ENCODE results near the gene RUNX2.

DNA sequence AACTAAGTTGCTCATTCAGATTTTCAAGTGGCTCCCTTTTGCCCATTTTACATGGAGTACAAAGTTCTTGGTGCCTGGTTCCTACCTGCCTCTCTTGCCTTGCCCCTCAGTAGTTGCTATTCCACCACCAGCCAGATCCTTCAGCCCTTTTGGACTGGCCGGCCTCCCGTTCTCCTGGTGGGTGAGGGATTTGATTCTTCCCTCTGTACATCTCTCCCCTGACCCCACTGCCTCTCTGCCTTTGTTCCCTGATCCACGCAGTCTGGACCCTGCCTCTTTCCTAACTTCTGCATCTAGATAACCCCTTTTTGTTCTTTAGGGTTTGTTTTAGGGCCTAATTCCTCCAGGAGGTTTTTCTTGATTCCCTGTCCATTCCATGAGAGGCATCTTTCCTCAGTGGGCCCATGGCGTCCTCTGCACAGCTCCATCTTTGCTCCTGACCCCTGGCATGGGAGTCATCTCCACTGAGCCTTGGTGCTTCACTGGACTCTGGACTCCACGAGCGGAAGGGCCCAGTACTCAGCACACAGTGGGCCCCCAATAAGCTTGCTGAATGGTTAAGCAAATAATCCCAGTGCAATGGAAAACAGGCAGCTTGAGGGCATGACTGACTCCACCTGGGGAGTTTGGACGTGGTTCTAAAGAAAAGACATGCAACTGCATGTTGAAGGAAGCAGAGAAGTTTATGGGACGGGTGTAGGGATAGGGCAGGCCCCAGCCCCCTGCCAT lies 358.9 kb downstream of the RUNX2 start:
- TF ChIP-seq FOXM1 (IDR thresholded peaks at IDR 0.05; ENCODE audit: borderline replicate concordance): no peak
- no peak for TF ChIP-seq SUZ12 (IDR thresholded peaks at IDR 0.05)
- no peak for TF ChIP-seq SP1 (IDR thresholded peaks at IDR 0.05)
- TF ChIP-seq L3MBTL2 (conservative IDR thresholded peaks at IDR 0.05): no peak

All from HEK293T (cell line).